Central memory CD8-positive, alpha-beta T cell (primary cell): Measurements from ENCODE around the gene RPS3.
A peak's percentile ranks its signal among the peaks of the same experiment; 100 is the strongest.

Experiments used
- ATAC-seq: fragments of 150-1000 bp; cut with Tn5 transposase; replicated peaks from 2 replicates; pipeline ENCODE4 v1.10.0; 2022; ENCODE audit warnings: mild to moderate bottlenecking, moderate FRiP score, moderate number of reproducible peaks; ENCODE audit not compliant: poor library complexity, severe bottlenecking; ENCODE audit errors: extremely low read depth
- DNase-seq, 2 donors: peaks; one replicate each; pipeline ENCODE4 v3.0.0; 2021; ENCODE audit warnings: low spot score in 2 of 2
- H3K27ac Mint-ChIP-seq: one replicate; pipeline ENCODE4 v1.8.0; 2022; ENCODE audit warnings: low read depth, mild to moderate bottlenecking, moderate library complexity, mixed read lengths
- H3K27me3 Mint-ChIP-seq: one replicate; pipeline ENCODE4 v1.8.0; 2022; ENCODE audit warnings: mixed read lengths
- H3K36me3 Mint-ChIP-seq: one replicate; pipeline ENCODE4 v1.8.0; 2022; ENCODE audit warnings: mild to moderate bottlenecking, moderate library complexity, mixed read lengths; ENCODE audit not compliant: insufficient read depth
- H3K4me1 Mint-ChIP-seq: one replicate; pipeline ENCODE4 v1.8.0; 2022; ENCODE audit warnings: mixed read lengths
- H3K4me3 Mint-ChIP-seq: one replicate; pipeline ENCODE4 v1.8.0; 2022; ENCODE audit warnings: mild to moderate bottlenecking, moderate library complexity, mixed read lengths
- H3K9me3 Mint-ChIP-seq: one replicate; pipeline ENCODE4 v1.8.0; 2022; ENCODE audit warnings: mixed read lengths

RPS3 gene

GRCh38 chr11:75386942-75387630 lies 12.2 kb upstream of the RPS3 start:
- Mint-ChIP-seq H3K27ac (no peak overlapping the region), H3K36me3 (no peaks in the 10 kb centered on the region), H3K4me1 (peaks cover 14% of the 10 kb centered on the region), H3K4me3 (no peak overlapping the region), H3K27me3 (peaks cover 10% of the 10 kb centered on the region), H3K9me3 (no peaks in the 10 kb centered on the region)
- ATAC-seq, result no peak
- no peak for DNase-seq

DNA sequence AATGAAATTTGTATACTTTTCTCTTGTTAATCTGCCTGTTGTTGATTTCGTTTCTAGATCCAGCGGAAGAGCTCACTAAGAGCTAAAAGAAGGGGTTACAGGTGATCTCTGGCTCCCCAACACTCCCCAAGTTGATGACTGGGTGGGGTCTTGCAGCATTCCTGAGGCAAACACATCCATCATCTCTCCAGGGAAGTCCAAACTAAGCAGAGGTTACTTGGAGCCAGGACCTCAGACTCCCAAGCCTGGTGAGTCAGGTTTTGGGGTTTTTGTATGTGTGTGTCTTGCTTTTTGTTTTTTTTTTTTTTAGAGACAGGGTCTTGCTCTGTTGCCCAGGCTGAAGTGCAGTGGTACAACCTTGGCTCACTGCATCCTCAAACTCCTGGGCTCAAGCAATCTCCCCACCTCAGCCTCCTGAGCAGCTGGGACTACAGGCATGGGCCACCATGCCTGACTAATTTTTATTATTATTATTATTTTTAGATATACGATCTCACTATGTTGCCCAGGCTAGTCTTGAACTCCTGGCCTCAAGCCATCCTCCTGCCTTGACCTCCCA lies 11.5 kb upstream of the RPS3 start:
- no peaks in the 10 kb centered on the region for H3K9me3 Mint-ChIP-seq
- H3K4me3 Mint-ChIP-seq, result no peak overlapping the region
- no peak for DNase-seq
- peaks cover 10% of the 10 kb centered on the region for H3K27me3 Mint-ChIP-seq
- H3K4me1 Mint-ChIP-seq, result peaks cover 14% of the 10 kb centered on the region
- H3K36me3 Mint-ChIP-seq, result no peaks in the 10 kb centered on the region
- no peak overlapping the region for H3K27ac Mint-ChIP-seq
- no peak for ATAC-seq

GRCh38 chr11:75388386-75389275 lies 10.7 kb upstream of the RPS3 start:
- peaks cover 6% of the 10 kb centered on the region for H3K4me1 Mint-ChIP-seq
- H3K4me3 Mint-ChIP-seq, result no peak overlapping the region
- no peaks in the 10 kb centered on the region for H3K9me3 Mint-ChIP-seq
- H3K27me3 Mint-ChIP-seq, result peaks cover 10% of the 10 kb centered on the region
- no peaks in the 10 kb centered on the region for H3K36me3 Mint-ChIP-seq
- DNase-seq, result peak; percentile 47 to 62
- no peak overlapping the region for H3K27ac Mint-ChIP-seq
- ATAC-seq, result peak; percentile 63

GRCh38 chr11:75389276-75389605 lies 10.1 kb upstream of the RPS3 start:
- no peak for DNase-seq

DNA sequence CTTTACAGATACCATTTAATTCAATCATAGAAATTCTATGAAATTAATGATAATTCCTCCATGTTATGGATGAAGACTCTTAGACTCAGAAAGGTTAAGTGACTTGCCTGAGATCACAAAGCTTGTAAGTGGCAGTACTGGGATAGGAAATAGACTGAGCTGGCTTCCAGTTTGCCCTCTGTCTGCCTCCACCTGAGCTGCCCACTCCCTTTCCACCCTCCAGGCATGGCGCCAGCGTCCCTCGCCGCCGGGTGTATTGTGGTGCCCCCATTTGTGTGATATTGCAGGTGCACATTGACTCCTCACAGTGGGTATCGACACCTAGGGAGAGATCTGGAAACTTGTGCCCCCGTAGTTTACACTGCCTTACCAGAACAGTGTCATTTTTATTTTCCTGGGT lies 9.4 kb upstream of the RPS3 start:
- H3K9me3 Mint-ChIP-seq, result no peaks in the 10 kb centered on the region
- no peaks in the 10 kb centered on the region for H3K36me3 Mint-ChIP-seq

More at GRCh38 chr11:75389276-75389605, 10.1 kb upstream of the RPS3 start:
- no peaks in the 10 kb centered on the region for H3K36me3 Mint-ChIP-seq
- H3K4me3 Mint-ChIP-seq, result no peak overlapping the region
- H3K4me1 Mint-ChIP-seq, result peaks cover 5% of the 10 kb centered on the region
- no peaks in the 10 kb centered on the region for H3K9me3 Mint-ChIP-seq
- peaks cover 10% of the 10 kb centered on the region for H3K27me3 Mint-ChIP-seq
- no peak overlapping the region for H3K27ac Mint-ChIP-seq
- no peak for ATAC-seq

DNA sequence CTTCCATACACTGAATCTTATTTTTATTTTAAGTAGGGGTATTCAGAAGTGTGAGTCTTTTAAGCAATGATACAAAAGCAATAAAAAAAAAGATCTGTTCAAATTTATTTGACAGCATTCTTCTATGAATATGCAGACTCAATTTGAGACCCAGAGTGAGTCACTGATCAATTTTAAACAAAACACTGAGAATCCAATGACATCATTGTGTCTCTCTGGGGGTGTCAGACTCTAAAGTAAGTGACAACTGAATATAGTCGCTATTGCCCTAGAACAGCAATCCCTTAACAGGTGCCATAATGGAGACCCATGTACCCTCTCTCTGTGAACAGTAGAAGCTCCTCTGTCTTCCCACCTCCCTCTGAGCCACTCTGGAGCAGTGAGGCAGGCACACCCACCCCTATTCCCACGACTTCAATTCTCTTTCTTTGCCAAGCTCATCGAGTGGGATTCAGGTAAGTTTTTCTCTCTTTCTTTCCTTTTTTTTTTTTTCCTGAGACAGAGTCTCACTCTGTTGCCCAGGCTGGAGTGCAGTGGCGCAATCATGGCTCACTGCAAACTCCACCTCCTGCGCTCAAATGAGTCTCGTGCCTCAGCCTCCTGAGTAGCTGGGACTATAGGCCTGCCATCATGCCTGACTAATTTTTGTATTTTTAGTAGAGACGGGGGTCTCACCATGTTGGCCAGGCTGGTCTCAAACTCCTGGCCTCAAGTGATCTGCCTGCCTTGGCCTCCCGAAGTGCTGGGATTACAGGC lies 5.1 kb upstream of the RPS3 start:
- H3K4me1 Mint-ChIP-seq, result peaks cover 3% of the 10 kb centered on the region
- peaks cover 10% of the 10 kb centered on the region for H3K27me3 Mint-ChIP-seq
- no peaks in the 10 kb centered on the region for H3K9me3 Mint-ChIP-seq
- DNase-seq, result no peak
- H3K27ac Mint-ChIP-seq, result no peak overlapping the region
- no peak for ATAC-seq
- H3K36me3 Mint-ChIP-seq, result peaks cover 2% of the 10 kb centered on the region
- H3K4me3 Mint-ChIP-seq, result no peak overlapping the region

More for the DNA sequence above, 9.4 kb upstream of the RPS3 start:
- H3K4me3 Mint-ChIP-seq, result no peak overlapping the region
- ATAC-seq, result no peak
- H3K4me1 Mint-ChIP-seq, result no peaks in the 10 kb centered on the region
- H3K27ac Mint-ChIP-seq, result no peak overlapping the region
- DNase-seq, result no peak
- peaks cover 10% of the 10 kb centered on the region for H3K27me3 Mint-ChIP-seq

- Mint-ChIP-seq H3K4me1 (peaks cover 47% of the 10 kb centered on the region), H3K9me3 (no peaks in the 10 kb centered on the region), H3K27me3 (no peaks in the 10 kb centered on the region), H3K4me3 (peak overlapping the region; percentile 97), H3K27ac (peak overlapping the region; percentile 97), H3K36me3 (peaks cover 41% of the 10 kb centered on the region)
- no peak for ATAC-seq
- DNase-seq, result no peak
Measured at GRCh38 chr11:75398906-75399305, 412 bp upstream of the RPS3 start.

DNA sequence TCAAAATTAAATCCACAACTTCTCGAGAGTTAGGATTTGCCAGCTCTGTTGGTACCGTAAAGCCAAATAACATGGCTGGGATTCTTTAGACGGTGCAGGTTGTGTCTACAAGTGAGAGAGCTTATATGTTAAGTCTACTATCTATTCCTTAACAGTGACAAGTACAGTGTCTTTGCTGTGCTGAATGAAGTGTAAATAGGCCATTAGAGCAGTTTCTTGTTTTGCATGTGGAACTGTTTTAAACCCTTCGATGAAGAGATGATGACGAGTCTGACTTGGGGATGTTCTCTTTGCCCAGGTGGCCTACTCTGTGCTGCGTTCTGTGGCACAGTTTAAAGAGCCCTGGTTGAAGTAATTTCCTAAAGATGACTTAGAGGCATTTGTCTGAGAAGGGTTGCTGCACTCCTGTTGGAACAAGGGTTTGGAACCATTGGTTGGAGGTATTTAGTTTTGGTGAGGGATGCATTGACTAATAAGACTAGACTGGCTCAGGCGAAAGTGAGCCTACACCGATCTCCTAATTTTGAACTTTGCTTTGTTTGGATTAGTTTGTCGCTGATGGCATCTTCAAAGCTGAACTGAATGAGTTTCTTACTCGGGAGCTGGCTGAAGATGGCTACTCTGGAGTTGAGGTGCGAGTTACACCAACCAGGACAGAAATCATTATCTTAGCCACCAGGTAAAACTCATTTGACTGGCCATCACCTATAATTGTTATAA lies 988 bp downstream of the RPS3 start:
- Mint-ChIP-seq H3K4me3 (peak overlapping the region; percentile 97), H3K4me1 (peaks cover 61% of the 10 kb centered on the region), H3K36me3 (peaks cover 55% of the 10 kb centered on the region), H3K27ac (peak overlapping the region; percentile 97), H3K27me3 (no peaks in the 10 kb centered on the region), H3K9me3 (no peaks in the 10 kb centered on the region)
- ATAC-seq (peak; percentile 39), DNase-seq (no peak)

- peaks cover 73% of the 10 kb centered on the region for H3K36me3 Mint-ChIP-seq
- peak overlapping the region; percentile 97 for H3K4me3 Mint-ChIP-seq
- ATAC-seq (no peak), DNase-seq (no peak)
- H3K27ac Mint-ChIP-seq, result peak overlapping the region; percentile 97
- H3K9me3 Mint-ChIP-seq, result no peaks in the 10 kb centered on the region
- no peaks in the 10 kb centered on the region for H3K27me3 Mint-ChIP-seq
- H3K4me1 Mint-ChIP-seq, result peaks cover 61% of the 10 kb centered on the region
Measured at GRCh38 chr11:75402002-75402773, 2.9 kb downstream of the RPS3 start.

GRCh38 chr11:75403037-75403436 lies 3.7 kb downstream of the RPS3 start:
- Mint-ChIP-seq H3K4me1 (peaks cover 66% of the 10 kb centered on the region), H3K4me3 (no peak overlapping the region), H3K27me3 (no peaks in the 10 kb centered on the region), H3K36me3 (peaks cover 75% of the 10 kb centered on the region), H3K9me3 (no peaks in the 10 kb centered on the region), H3K27ac (peak overlapping the region; percentile 78)
- ATAC-seq (no peak), DNase-seq (no peak)

- H3K4me3 Mint-ChIP-seq, result no peak overlapping the region
- no peaks in the 10 kb centered on the region for H3K27me3 Mint-ChIP-seq
- H3K4me1 Mint-ChIP-seq, result peaks cover 66% of the 10 kb centered on the region
- peak overlapping the region; percentile 78 for H3K27ac Mint-ChIP-seq
- ATAC-seq (no peak), DNase-seq (no peak)
- H3K36me3 Mint-ChIP-seq, result peaks cover 79% of the 10 kb centered on the region
- H3K9me3 Mint-ChIP-seq, result no peaks in the 10 kb centered on the region
Measured at GRCh38 chr11:75403983-75404658, 4.8 kb downstream of the RPS3 start.
